GM21447 (cell line): ENCODE results near the gene PLA2G4E.

Experiments used
- ATAC-seq: cut with Tn5 transposase; IDR thresholded peaks from one replicate; pipeline ENCODE4 v1.9.1; 2021; ENCODE audit not compliant: unreplicated experiment

PLA2G4E gene

GRCh38 chr15:42053914-42054313 lies 33.1 kb upstream of the PLA2G4E start:
- ATAC-seq = no peak

DNA sequence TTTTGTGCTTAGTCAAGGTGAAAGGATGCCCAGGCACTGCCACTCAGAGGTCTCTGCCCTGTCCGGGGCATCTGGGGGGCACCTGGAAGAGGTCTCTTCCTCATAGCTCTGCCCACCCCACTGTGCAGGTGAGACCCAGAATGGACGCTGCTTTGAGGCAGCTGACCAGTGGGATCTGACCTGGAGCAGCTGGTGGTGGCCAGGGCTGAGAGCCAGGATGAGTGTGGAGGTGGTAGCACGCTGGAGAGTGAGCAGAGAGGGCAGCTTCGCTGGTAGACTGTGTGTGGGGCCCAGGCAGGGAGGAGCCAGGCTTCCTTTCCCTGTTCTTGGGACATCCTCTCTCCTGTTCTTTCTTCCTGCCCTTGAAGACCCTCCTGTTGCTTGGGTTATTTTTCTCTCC lies 32.2 kb upstream of the PLA2G4E start:
- no peak for ATAC-seq

- ATAC-seq = no peak
These were observed 29.8 kb upstream of the PLA2G4E start for GRCh38 chr15:42050484-42051255.

DNA sequence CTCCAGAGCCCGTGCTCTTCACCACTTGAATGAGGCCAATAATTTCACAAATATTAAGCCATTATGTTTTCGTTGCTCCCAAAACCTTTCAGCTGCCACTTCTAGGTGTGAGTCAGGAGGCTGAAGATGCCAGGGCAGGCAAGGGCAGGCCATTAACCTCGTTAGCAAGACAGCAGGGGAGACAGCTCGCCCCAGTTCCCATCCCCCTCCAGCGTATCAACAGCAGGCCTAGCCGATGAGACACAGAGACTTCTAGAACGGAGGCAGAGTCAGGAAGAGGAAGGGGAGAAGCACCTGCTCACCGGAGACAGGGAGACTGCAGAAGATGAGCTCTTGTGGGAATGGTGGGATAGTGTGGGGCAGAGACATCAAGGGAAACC lies 28.0 kb upstream of the PLA2G4E start:
- ATAC-seq = no peak

DNA sequence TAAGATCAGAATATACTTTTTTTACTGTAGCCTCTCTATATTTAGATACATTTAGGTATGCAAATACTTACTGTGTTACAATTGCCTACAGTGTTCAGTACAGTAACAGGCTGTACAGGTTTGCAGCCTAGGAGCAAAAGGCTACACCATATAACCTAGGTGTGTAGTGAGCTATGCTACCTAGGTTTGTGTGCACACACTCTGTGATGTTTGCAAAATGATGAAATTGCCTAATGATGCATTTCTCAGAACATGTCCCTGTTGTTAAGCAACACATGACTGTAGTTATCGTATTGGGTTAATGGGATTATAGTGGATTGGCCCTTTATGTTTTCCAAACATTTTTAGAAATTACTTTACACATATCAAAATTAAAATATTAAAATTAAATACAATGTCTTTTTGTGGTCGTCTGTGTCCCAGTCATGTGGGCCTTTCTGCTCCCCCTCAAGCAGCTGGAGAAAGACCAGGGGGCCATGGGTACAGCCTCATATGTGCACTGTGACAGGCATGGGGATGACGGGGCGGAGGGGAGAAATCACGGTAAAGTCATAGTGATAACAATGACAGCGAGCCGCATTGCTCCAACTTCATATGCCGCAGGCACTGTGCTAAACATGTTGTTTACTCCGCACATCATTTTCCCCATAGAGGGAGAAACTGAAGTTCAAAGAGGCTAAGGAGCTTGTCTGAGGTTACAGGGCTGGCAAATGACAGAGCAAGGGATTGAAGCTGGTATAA lies 27.4 kb upstream of the PLA2G4E start:
- no peak for ATAC-seq

GRCh38 chr15:42046597-42046996 lies 25.8 kb upstream of the PLA2G4E start:
- ATAC-seq = no peak

DNA sequence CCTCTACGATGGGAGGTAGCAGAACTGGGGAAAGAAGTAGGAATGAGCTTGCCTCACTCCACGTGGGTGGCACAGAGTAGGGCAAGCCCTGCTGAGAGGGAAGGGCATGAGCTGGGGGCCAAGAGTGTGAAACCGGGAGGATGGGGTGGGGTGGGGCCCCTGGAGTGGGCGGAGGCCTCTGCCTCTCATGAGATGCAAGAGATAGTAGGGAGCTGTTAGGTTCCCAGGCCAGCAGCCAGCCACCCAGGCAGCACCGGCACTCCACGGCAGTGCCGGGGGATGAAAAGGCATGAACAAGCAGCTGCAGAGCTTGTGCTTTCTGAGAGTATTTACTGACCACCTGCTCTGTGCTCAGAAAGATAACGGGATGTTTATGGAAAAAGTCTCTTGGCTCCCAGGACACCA lies 24.4 kb upstream of the PLA2G4E start:
- no peak for ATAC-seq

GRCh38 chr15:42042602-42043400 lies 22.0 kb upstream of the PLA2G4E start:
- ATAC-seq = no peak

DNA sequence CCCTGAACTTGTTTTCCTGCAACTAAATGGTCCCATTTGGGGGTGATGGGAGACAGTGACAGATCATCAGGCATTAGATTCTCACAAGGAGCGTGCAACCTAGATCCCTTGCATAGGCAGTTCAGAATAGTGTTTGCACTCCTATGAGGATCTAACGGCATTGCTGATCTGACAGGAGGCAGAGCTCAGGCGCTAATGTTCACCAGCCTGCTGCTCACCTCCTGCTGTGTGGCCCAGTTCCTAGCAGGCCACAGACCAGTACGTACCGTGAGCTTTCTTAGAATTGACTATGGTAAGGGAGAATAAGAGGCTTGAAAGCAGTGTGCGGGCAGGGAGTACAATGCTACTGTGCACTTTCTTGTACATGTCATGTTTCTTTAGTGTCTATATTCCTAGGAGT lies 17.6 kb upstream of the PLA2G4E start:
- no peak for ATAC-seq

GRCh38 chr15:42037656-42038055 lies 16.8 kb upstream of the PLA2G4E start:
- no peak for ATAC-seq

GRCh38 chr15:42036966-42037365 lies 16.1 kb upstream of the PLA2G4E start:
- no peak for ATAC-seq

- no peak for ATAC-seq
These were observed 15.5 kb upstream of the PLA2G4E start for GRCh38 chr15:42036112-42036905.

DNA sequence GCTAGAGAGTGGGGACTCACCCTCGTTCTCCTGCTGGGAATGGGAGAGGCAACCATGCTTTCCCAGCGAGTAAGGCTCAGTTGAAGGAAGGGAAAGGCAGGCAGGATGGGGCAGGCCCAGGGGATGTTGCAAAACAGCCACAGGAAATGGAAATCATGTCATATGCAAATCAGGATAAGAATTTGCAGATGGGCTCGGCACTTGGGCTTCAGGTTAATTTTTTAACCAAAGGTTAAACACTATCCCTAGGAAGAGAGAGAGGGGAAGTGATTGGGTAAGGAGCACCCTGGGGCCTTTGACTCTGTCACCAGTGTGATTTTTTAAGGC lies 14.6 kb upstream of the PLA2G4E start:
- peak; percentile 74 for ATAC-seq

GRCh38 chr15:42034628-42035434 lies 14.0 kb upstream of the PLA2G4E start:
- peak; percentile 13 for ATAC-seq

GRCh38 chr15:42033214-42033873 lies 12.5 kb upstream of the PLA2G4E start:
- ATAC-seq = no peak

- no peak for ATAC-seq
These were observed 11.8 kb upstream of the PLA2G4E start for GRCh38 chr15:42032376-42033213.

- ATAC-seq = no peak
These were observed 10.5 kb upstream of the PLA2G4E start for GRCh38 chr15:42031198-42031915.

DNA sequence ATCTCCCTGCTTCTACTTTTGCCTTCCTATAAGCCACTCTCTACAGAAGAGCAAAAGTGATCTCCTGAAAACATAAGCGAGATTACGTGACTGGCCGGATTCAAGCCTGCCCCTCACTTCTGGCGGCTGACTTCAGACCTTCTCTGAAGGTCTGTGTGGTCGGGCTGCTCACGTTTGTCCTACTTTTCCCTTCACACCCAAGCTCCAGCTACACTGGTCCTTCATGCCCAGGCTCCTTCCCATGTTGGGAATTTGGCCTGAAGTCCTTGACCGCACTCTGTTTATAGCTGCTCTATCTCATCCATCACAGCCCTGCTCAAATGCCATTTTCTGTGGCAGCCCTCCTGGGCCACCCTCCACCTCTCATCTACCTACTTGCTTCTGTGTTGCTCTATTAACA lies 6.7 kb upstream of the PLA2G4E start:
- ATAC-seq = no peak
